ENCODE data around the gene PRB4.
"Not testable (repeated sequence)": the region's sequence is repeated elsewhere in the genome, so short reads cannot be mapped to it uniquely, and the experiment has no call there.

PRB4 gene

DNA sequence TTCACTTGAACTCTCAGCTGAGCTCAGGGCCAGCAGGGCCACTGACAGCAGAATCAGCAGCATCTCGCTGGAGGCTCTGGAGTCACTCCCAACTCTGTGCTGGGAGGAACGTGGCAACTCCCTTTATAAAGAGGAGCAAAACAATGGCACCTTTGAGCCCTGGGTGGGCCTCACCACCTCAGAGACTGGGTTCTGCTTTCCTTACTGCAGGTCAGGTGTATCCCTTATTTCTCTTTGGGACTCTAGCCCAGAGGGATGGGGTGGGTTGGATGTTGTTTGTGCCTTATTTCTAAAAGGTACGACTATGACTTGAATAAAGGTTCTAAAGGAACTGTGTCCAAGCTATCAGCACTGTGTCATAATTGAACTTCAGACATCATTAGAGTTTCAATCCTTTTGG, at the start of gene PRB4:
TSS of gene PRB4 (minus strand) at position 101 of the 400 bp plus-strand sequence. CDS start at position 63, 38 bp downstream.
- DNase-seq, result no peak

DNA sequence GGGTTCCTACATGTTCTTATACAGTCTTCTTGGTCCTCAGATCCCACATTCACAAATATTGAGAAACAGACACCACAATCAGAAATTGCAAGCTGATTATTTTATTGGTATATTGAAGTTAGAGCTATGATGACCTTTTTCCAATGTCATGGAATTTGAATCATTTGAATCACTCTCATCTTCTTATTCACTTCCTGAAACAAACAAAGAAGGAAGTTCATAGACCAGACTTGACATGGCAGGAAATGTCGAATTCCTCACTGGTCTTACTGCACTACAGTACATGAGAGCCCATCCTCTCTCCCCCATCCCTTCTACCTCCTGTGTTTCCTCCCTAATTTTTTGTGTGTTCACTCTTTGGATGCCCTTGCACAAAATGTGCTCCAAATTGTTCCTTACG, 41.5 kb upstream of the PRB4 start:
- not testable (repeated sequence) for DNase-seq

DNA sequence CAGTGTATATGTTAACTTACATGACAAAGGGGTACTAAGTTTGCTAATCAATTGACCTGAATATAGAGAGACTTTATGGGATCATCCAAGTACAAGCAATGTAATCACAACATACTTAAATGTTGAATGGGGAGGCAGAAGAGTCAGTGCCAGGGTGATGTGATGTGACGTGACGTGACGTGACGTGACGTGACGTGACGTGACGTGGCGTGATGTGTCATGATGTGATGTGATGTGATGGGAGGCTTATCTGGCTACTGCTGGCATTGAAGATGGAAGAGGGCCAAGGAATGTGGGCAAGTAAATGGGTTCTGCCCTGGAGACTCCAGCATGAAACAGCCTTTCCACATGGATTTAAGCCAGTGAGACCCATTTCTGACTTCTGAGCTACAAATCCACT, 38.2 kb upstream of the PRB4 start:
- DNase-seq, result no peak

DNA sequence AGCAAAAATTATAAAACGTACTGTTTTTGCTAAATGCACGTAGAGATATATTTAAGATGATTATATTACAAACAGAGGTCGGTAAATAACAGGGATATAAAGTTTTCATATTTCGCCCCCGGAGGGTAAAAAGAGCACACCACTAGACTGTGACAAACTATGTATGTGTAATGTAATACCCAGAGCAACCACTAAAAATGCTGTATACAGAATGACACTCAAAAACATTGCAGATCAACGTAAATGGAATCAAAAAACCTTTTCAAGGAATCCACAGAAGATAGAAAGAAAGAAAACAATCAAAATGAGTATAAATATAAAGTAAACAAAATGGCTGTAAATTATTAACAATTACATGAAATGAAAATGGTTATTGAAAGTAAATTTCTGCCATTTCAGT, 37.6 kb upstream of the PRB4 start:
- no peak for DNase-seq

DNA sequence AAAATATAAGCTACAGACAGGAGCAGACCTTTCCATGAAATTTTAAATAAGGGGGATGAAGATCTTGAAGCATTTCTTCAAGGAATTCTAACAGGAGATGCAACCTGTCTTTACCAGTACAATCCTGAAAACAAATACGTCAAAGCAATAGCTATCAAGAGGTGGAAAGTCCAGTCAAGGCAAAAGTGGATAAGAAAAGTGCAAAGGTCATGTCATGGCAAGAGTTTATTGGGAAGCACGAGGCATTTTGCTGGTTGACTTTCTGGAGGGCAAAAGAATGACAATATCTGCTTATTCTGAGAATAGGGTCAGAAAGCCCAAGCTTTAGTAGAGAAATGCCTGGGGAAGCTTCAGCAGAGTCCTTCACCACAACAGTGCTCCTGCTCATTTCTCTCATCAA, 34.3 kb upstream of the PRB4 start:
- no peak for DNase-seq

DNA sequence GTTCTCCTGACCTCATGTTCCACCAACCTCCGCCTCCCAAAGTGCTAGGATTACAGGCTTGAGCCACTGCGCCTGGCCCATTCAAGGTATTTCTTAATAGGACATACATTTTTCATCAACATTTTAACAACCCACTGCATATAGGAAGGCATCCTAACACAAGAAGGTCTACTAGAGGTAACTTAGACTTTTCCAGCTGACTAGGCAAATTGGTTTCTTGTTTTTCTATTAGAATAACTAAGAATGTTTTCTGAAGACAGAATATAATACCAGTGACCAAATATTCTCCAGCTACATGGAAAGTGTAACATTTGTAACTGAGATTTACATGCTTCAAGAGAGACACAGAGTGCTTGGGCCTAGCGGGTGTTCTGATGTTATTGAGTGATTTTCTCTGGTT, 14.2 kb upstream of the PRB4 start:
- DNase-seq, result no peak

DNA sequence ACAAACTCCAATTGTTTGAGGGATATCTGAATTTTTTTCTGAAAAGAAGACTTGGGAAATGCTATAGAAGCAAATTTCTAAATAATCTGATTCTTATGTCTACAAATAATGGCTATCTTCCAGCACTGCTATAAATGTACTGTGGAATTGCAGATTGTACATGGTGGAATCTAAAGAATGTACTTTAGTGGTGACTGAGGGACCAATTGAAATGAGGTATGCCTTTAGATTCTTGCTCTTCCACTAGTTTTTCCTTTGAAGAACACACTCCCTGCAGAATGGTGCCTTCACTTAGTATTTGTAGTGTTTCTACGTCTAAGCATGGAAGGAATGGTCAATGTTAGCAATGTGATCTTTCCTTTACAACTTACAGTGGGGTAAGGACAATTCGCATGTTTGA, 11.7 kb upstream of the PRB4 start:
- no peak for DNase-seq

DNA sequence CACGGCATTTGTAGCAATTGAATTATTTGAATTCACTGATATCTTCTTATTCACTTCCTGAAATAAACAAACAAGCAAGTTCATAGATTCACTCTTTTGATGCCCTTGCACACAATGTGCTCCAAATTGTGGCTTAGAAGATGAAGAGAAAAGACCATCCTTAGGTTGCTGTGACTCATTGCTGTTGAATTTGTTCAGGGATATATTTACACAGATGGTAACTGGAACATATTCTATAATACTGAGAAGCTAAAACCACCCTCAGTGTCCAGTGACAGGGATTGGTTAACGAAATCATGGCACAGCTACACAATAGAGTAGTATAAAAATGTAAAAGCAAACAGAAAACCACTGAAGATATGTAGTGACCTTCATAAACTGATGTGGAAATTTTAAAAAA, 3.1 kb downstream of the PRB4 start:
- DNase-seq, result no peak

DNA sequence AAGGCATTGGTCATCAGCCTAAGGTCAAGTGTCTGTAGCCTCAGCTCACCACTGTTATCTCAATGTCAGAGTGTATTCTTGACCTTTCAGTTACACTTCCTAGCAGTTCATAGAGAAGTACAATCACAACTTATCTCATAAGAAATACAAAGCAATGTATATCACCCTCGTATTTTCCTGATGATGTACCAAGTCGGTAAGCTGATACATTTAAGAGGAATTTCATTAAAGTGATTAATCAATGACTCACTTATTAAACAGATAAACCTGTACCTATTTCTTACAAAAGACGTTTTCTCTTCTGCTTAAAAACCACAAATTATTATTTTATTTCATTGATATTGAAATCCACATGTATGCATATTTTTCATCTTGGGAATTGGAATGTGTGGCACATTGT, 36.8 kb downstream of the PRB4 start:
- no peak for DNase-seq

DNA sequence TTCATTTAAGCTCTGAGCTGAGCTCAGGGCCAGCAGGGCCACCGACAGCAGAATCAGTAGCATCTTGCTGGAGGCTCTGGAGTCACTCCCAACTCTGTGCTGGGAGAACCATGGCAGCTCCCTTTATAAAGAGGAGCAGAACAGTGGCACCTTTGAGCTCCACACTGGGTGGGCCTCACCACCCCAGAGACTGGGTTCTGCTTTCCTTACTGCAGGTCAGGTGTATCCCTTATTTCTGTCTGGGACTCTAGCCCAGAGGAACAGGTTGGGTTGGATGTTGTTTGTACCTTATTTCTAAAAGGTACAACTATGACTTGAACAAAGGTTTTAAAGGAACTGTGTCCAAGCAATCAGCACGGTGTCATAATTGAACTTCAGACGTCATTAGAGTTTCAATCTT, 40.6 kb downstream of the PRB4 start, which contains the start of gene PRB3:
TSS of gene PRB3 (minus strand) at position 101 of the 400 bp plus-strand sequence. CDS start at position 63, 38 bp downstream.
- DNase-seq, result no peak

DNA sequence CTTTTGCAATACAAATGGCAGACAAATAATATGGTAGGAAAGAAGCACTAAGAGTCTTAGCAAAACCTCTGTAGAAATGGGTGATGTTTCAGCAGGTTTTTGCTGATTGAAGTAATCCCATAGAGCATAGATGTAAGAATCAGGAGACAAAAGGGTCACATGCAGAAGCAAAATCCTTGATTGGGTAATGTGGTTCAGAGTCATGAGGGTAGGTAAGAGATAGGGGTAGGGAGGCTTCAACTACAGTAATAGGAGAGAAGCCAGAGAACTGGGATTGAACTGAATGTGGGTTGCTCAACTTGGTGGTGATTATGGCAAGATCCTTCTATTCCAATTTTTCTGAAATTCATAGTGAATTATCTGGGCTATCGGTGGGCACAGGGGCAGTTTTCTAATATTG, 45.7 kb downstream of the PRB4 start:
- no peak for DNase-seq
